GM19468 (cell line): ENCODE results near the gene SOBP.
"Not testable (repeated sequence)": the region's sequence is repeated elsewhere in the genome, so short reads cannot be mapped to it uniquely, and the experiment has no call there.

ENCODE experiments used
- ATAC-seq: cut with Tn5 transposase; IDR thresholded peaks from one replicate; pipeline ENCODE4 v1.9.1; 2021; ENCODE audit warnings: mild to moderate bottlenecking, moderate library complexity, moderate number of reproducible peaks; ENCODE audit not compliant: unreplicated experiment; ENCODE audit errors: extremely low read depth

The SOBP gene

GRCh38 chr6:107489636-107490565, at the start of gene SOBP:
TSS of gene SOBP (plus strand) at chr6:107490117. CDS start at chr6:107490617, 500 bp downstream.
- no peak for ATAC-seq

- ATAC-seq: no peak
Measured at GRCh38 chr6:107440936-107441335, 49.0 kb upstream of the SOBP start.

- no peak for ATAC-seq
Measured at GRCh38 chr6:107441682-107442081, 48.2 kb upstream of the SOBP start.

- no peak for ATAC-seq
Measured at GRCh38 chr6:107442938-107443607, 46.8 kb upstream of the SOBP start.

GRCh38 chr6:107443608-107444267, 46.2 kb upstream of the SOBP start:
- ATAC-seq: no peak

GRCh38 chr6:107444277-107444676, 45.6 kb upstream of the SOBP start:
- no peak for ATAC-seq

- ATAC-seq: no peak
Measured at GRCh38 chr6:107447663-107448216, 42.2 kb upstream of the SOBP start.

- no peak for ATAC-seq
Measured at GRCh38 chr6:107448776-107449175, 41.1 kb upstream of the SOBP start.

GRCh38 chr6:107458672-107459282, 31.1 kb upstream of the SOBP start:
- no peak for ATAC-seq

GRCh38 chr6:107459283-107460082, 30.4 kb upstream of the SOBP start, which contains the start of gene PDSS2:
TSS of gene PDSS2 (minus strand) at chr6:107459564. CDS start at chr6:107459285, 279 bp downstream.
- peak; percentile 89 for ATAC-seq

GRCh38 chr6:107460083-107460631, 29.8 kb upstream of the SOBP start:
- no peak for ATAC-seq

GRCh38 chr6:107466062-107466461, 23.9 kb upstream of the SOBP start:
- ATAC-seq: no peak

- no peak for ATAC-seq
Measured at GRCh38 chr6:107470364-107470763, 19.6 kb upstream of the SOBP start.

- ATAC-seq: no peak
Measured at GRCh38 chr6:107473660-107474059, 16.3 kb upstream of the SOBP start.

GRCh38 chr6:107475360-107475759, 14.6 kb upstream of the SOBP start:
- not testable (repeated sequence) for ATAC-seq

GRCh38 chr6:107475826-107476225, 14.1 kb upstream of the SOBP start:
- ATAC-seq: not testable (repeated sequence)

- no peak for ATAC-seq
Measured at GRCh38 chr6:107479089-107479690, 10.7 kb upstream of the SOBP start.

GRCh38 chr6:107485157-107485556, 4.8 kb upstream of the SOBP start:
- no peak for ATAC-seq
